PFSK-1 (cell line): ENCODE data around the gene TTLL12.

Source experiments
- POLR2AphosphoS5 ChIP-seq: IDR thresholded peaks from 2 replicates; pipeline ENCODE4 v1.6.1; 2012; ENCODE audit warnings: low read depth, mild to moderate bottlenecking, control low read depth, low read length, moderate library complexity
- SIN3A ChIP-seq: IDR thresholded peaks from 2 replicates; pipeline ENCODE4 v1.6.1; 2012; ENCODE audit warnings: mild to moderate bottlenecking, low read length, moderate library complexity, borderline replicate concordance; ENCODE audit not compliant: insufficient read depth
- TAF1 ChIP-seq: IDR thresholded peaks from 2 replicates; pipeline ENCODE4 v1.6.1; 2012; ENCODE audit warnings: low read length, control low read depth, borderline replicate concordance; ENCODE audit not compliant: insufficient read depth

DNA sequence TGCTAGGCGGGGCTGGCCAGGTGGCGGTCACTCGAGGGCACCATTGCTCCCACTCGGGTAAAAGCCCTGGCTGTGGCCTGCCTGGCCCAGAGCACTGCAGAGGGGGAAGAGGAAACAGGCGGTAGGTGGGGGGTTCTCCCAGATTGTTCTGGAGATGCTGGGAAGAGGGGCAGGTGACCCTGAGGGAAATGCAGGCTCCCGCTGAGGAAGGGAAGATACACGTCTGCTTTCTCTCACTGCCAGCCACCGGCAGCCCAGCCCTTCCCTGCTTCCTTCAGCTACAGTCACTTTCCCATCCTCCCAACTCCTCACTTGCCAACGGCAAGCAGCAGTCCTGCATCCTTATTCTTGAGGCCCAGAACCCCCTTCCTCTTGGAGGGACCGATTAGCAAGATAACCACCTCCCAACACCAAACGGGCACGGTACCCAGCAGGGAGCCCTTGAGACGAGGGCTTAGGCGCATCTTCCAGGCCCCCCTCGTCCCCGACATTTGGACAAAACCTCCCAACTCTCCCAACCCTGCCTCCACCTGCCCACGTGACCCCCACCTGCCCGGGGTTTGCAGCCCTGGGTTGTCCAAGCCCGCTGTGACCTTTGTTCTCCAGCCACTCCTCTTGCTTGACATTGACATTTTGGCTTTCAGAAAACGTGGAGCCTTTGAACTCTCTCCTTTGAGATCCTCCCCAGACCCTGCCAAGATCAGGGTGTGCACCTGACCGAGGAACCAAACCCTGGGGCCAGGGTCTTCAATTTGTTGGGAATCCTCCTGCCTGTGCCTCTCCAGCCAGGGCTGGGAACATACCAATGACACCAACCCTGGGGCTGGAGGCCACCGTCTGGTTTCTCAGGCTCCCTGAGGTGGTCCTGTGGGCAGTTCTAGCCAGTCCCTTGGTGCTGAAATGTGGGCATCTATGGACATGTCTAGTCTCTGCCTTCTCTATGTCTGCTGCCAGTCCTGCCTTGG is 48.8 kb upstream of the TTLL12 start:
- TF ChIP-seq TAF1: no peak
- TF ChIP-seq POLR2AphosphoS5: no peak
- no peak for TF ChIP-seq SIN3A
